ENCODE results near the gene SIK1.
"Not testable (repeated sequence)": the region's sequence is repeated elsewhere in the genome, so short reads cannot be mapped to it uniquely, and the experiment has no call there.

DNA sequence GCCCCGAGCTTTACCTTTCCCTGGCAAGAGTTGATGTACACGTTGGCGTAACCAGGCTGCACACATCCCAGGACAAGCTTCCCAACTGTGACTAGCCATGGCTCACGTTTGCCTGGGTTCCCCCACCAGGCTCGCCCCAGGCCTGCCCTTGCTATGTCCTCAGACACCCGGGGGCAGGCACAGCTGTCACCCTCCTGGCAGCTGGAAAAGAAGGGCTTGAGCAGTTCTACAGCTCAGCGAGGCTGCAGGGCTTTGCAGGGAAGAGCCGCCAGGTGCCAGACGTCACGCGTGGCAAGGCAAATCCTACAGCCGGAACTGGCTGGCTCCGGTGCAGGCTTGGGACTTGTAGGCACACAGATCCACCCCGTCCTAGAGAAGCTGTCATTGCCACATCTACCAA, 22.5 kb downstream of the SIK1 start:
- TF ChIP-seq, protein P1, sequence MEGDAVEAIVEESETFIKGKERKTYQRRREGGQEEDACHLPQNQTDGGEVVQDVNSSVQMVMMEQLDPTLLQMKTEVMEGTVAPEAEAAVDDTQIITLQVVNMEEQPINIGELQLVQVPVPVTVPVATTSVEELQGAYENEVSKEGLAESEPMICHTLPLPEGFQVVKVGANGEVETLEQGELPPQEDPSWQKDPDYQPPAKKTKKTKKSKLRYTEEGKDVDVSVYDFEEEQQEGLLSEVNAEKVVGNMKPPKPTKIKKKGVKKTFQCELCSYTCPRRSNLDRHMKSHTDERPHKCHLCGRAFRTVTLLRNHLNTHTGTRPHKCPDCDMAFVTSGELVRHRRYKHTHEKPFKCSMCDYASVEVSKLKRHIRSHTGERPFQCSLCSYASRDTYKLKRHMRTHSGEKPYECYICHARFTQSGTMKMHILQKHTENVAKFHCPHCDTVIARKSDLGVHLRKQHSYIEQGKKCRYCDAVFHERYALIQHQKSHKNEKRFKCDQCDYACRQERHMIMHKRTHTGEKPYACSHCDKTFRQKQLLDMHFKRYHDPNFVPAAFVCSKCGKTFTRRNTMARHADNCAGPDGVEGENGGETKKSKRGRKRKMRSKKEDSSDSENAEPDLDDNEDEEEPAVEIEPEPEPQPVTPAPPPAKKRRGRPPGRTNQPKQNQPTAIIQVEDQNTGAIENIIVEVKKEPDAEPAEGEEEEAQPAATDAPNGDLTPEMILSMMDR (IDR thresholded peaks at IDR 0.05), result not testable (repeated sequence)
- TF ChIP-seq POLR2A (IDR thresholded peaks at IDR 0.05), result not testable (repeated sequence)
